Measurements from ENCODE around the gene QRICH2. TPM values are rescaled to one million over a fixed set of nuclear protein-coding genes. Genes with fewer than 3 reads are reported as not detected.
A peak's percentile ranks its signal among the peaks of the same experiment; 100 is the strongest.

The QRICH2 gene
- total and polyA plus RNA-seq, 9 of the 15 experiments (the other 6 are each of a cell fraction or from before 2014, with no cell fraction given), result 0.03 to 1.6 (median 0.81) TPM

DNA sequence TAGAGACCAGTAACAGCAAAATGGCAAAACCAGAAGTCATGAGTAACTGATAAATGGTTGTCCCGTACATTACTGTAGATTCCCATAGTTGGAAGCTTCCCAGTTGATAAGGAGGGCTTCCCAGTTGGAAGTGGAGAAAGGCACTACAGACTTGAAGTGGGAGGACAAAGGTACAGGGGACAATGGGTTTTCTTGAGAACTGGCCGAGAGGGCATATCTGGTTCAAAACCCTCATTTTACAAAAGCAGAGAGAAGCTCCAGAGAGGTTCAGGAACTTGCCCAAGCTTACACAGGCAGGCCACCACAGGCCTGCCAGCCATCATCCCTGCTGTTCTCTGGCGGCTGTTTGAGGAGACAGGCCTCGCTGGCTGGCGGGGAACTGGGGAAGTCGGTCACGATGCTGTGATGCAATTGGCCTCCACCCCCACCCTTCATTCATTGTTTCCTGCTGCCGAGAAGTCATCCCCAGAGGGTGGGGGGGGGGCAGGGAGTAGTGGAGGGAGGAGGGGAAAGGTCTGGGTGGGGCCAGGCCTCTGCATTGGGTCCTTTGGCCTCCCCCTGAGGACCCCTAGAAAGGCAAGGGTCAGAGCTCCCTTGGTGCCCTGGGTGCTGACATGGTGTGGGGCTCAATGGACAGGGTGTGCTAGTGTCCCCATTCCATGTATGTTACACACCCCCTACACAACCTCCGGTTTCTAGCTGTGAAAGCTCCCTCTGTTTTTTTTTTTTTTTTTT, 39.9 kb downstream of the QRICH2 start (continued):
- TF ChIP-seq ZBTB5 (IDR thresholded peaks at IDR 0.05) (no peak), MCM7 (IDR thresholded peaks at IDR 0.05) (no peak), NR1H2 (CRISPR knock-in tag; IDR thresholded peaks at IDR 0.05) (no peak), TOE1 (IDR thresholded peaks at IDR 0.05; ENCODE audit: borderline replicate concordance) (no peak; the same call in 1 of the 2 replicates), TOE1 (CRISPR knock-in tag; IDR thresholded peaks at IDR 0.05; ENCODE audit: borderline replicate concordance, low read depth) (no peak), CREM (IDR thresholded peaks at IDR 0.05; ENCODE audit: low read depth) (peak; percentile 70), TEAD4 (IDR thresholded peaks at IDR 0.05; ENCODE audit: low read length) (no peak), TEAD4 (CRISPR knock-in tag; IDR thresholded peaks at IDR 0.05; ENCODE audit: borderline replicate concordance) (no peak), XRCC5 (IDR thresholded peaks at IDR 0.05; ENCODE audit: low read depth, low read length) (no peak), POLR3G (IDR thresholded peaks at IDR 0.05; ENCODE audit: extremely low read depth, insufficient read length, insufficient replicate concordance) (no peak), CREB1 (IDR thresholded peaks at IDR 0.05) (peak; percentile 9; the same call in 1 of the 2 replicates), CREB1 (CRISPR knock-in tag; IDR thresholded peaks at IDR 0.05) (peak; percentile 24; the same call in 1 of the 2 replicates), ILK (tag; IDR thresholded peaks at IDR 0.05; ENCODE audit: borderline replicate concordance, low read depth) (0 out of 2 replicates have a peak, but pooled peaks have one; percentile 5), PPARD (CRISPR knock-in tag; IDR thresholded peaks at IDR 0.05) (no peak), PHB (CRISPR knock-in tag; IDR thresholded peaks at IDR 0.05) (no peak), MAFK (IDR thresholded peaks at IDR 0.05; ENCODE audit: low read length) (no peak), C11orf30 (IDR thresholded peaks at IDR 0.05; ENCODE audit: low read depth) (no peak), SPI1 (IDR thresholded peaks at IDR 0.05; ENCODE audit: borderline replicate concordance, low read depth, low read length) (peak; percentile 69), RBFOX2 (IDR thresholded peaks at IDR 0.05; ENCODE audit: low read depth, low read length) (peak; percentile 81), ZNF3 (CRISPR knock-in tag; IDR thresholded peaks at IDR 0.05) (no peak), USF2 (CRISPR knock-in tag; IDR thresholded peaks at IDR 0.05) (no peak)
- TF ChIP-seq, protein P1, sequence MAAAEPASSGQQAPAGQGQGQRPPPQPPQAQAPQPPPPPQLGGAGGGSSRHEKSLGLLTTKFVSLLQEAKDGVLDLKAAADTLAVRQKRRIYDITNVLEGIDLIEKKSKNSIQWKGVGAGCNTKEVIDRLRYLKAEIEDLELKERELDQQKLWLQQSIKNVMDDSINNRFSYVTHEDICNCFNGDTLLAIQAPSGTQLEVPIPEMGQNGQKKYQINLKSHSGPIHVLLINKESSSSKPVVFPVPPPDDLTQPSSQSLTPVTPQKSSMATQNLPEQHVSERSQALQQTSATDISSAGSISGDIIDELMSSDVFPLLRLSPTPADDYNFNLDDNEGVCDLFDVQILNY (CRISPR knock-in tag; IDR thresholded peaks at IDR 0.05), result no peak
- TF ChIP-seq, protein P2, sequence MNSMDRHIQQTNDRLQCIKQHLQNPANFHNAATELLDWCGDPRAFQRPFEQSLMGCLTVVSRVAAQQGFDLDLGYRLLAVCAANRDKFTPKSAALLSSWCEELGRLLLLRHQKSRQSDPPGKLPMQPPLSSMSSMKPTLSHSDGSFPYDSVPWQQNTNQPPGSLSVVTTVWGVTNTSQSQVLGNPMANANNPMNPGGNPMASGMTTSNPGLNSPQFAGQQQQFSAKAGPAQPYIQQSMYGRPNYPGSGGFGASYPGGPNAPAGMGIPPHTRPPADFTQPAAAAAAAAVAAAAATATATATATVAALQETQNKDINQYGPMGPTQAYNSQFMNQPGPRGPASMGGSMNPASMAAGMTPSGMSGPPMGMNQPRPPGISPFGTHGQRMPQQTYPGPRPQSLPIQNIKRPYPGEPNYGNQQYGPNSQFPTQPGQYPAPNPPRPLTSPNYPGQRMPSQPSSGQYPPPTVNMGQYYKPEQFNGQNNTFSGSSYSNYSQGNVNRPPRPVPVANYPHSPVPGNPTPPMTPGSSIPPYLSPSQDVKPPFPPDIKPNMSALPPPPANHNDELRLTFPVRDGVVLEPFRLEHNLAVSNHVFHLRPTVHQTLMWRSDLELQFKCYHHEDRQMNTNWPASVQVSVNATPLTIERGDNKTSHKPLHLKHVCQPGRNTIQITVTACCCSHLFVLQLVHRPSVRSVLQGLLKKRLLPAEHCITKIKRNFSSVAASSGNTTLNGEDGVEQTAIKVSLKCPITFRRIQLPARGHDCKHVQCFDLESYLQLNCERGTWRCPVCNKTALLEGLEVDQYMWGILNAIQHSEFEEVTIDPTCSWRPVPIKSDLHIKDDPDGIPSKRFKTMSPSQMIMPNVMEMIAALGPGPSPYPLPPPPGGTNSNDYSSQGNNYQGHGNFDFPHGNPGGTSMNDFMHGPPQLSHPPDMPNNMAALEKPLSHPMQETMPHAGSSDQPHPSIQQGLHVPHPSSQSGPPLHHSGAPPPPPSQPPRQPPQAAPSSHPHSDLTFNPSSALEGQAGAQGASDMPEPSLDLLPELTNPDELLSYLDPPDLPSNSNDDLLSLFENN (IDR thresholded peaks at IDR 0.05; ENCODE audit: low read depth in 2 of 2, low read length in 2 of 2), result no peak

Measured in K562 (cell line).